NCI-H2196 (cell line): ENCODE measurements around the gene TACR1.

Experiments used
- DNase-seq: peaks from one replicate; lab custom pipeline; 2025; ENCODE audit not compliant: unreplicated experiment; lab: John Stamatoyannopoulos, UW

TACR1 gene

GRCh38 chr2:75023666-75024455 is 175.5 kb downstream of the TACR1 start:
- DNase-seq: no peak

GRCh38 chr2:75022516-75022915 is 176.8 kb downstream of the TACR1 start:
- no peak for DNase-seq

- DNase-seq: no peak
Measured at GRCh38 chr2:75021672-75022071, 177.6 kb downstream of the TACR1 start.

GRCh38 chr2:75020476-75020875 is 178.8 kb downstream of the TACR1 start:
- DNase-seq: no peak

GRCh38 chr2:75019790-75020189 is 179.5 kb downstream of the TACR1 start:
- DNase-seq: no peak

GRCh38 chr2:75018162-75018561 is 181.2 kb downstream of the TACR1 start:
- DNase-seq: no peak

- DNase-seq: no peak
Measured at GRCh38 chr2:75012080-75012479, 187.2 kb downstream of the TACR1 start.

- no peak for DNase-seq
Measured at GRCh38 chr2:75010571-75010970, 188.7 kb downstream of the TACR1 start.

GRCh38 chr2:75007819-75008218 is 191.5 kb downstream of the TACR1 start:
- no peak for DNase-seq

GRCh38 chr2:75007061-75007460 is 192.3 kb downstream of the TACR1 start:
- no peak for DNase-seq

GRCh38 chr2:75006041-75006440 is 193.3 kb downstream of the TACR1 start:
- DNase-seq: no peak

- DNase-seq: no peak
Measured at GRCh38 chr2:75003773-75004172, 195.5 kb downstream of the TACR1 start.

- no peak for DNase-seq
Measured at GRCh38 chr2:75003276-75003675, 196.0 kb downstream of the TACR1 start.

- no peak for DNase-seq
Measured at GRCh38 chr2:75002007-75002406, 197.3 kb downstream of the TACR1 start.

- DNase-seq: no peak
Measured at GRCh38 chr2:74999468-74999867, 199.9 kb downstream of the TACR1 start.
